CD4-positive, alpha-beta T cell (primary cell): ENCODE results near the gene CASKIN1. TPM values are rescaled to one million over a fixed set of nuclear protein-coding genes. Genes with fewer than 3 reads are reported as not detected.

Source experiments
- ATAC-seq: fragments of 200-7000 bp; cut with Tn5 transposase; one replicate; pipeline ENCODE4 v1.10.0; 2022; ENCODE audit warnings: mild to moderate bottlenecking; ENCODE audit not compliant: poor library complexity
- CTCF ChIA-PET: fragments of 350-600 bp; sonication (Branson Sonifier 250); formaldehyde crosslinking; loops from one replicate; lab custom pipeline; 2021; ENCODE audit warnings: antibody characterized with exemption, inconsistent platforms; lab: Charles Lee
- POLR2A ChIA-PET: fragments of 350-600 bp; sonication (Branson Sonifier 250); formaldehyde crosslinking; loops from one replicate; lab custom pipeline; 2021; ENCODE audit warnings: antibody characterized with exemption, inconsistent platforms; lab: Charles Lee
- DNase-seq, 14 experiments: peaks; one replicate each; pipeline ENCODE4 v3.0.0-alpha.2; 2013 to 2020; ENCODE audit warnings: mixed read lengths in 2 of 14
- H3K27ac ChIP-seq, 2 donors: one replicate each; pipeline versions ENCODE4 v1.5.1 to v1.7.0; 2013; ENCODE audit warnings: low read length in 2 of 2, low read depth in 1 of 2, mild to moderate bottlenecking in 1 of 2
- H3K27me3 ChIP-seq, 2 experiments: 1 replicate in 1 of 2; 2 replicates in 1 of 2; pipeline versions ENCODE4 v1.6.1 to v1.7.0; 2013; ENCODE audit warnings: low read length in 2 of 2, control low read depth in 1 of 2, mild to moderate bottlenecking in 1 of 2, moderate library complexity in 1 of 2; ENCODE audit not compliant: insufficient read depth in 2 of 2, control insufficient read depth in 1 of 2
- H3K36me3 ChIP-seq: one replicate; pipeline ENCODE4 v1.6.1; 2013; ENCODE audit warnings: low read length, control low read depth; ENCODE audit not compliant: insufficient read depth
- H3K4me1 ChIP-seq: one replicate; pipeline ENCODE4 v1.6.1; 2013; ENCODE audit warnings: low read length, control low read depth; ENCODE audit not compliant: insufficient read depth
- H3K4me3 ChIP-seq: one replicate; pipeline ENCODE4 v1.5.1; 2013; ENCODE audit warnings: mild to moderate bottlenecking, low read length, moderate library complexity
- H3K9me3 ChIP-seq, 2 experiments: 1 replicate in 1 of 2; 2 replicates in 1 of 2; pipeline versions ENCODE4 v1.6.1 to v1.7.0; 2013; ENCODE audit warnings: low read length in 2 of 2, mild to moderate bottlenecking in 2 of 2, control low read depth in 1 of 2, moderate library complexity in 1 of 2; ENCODE audit not compliant: control insufficient read depth in 1 of 2, insufficient read depth in 1 of 2
- H3K27ac Mint-ChIP-seq: one replicate; pipeline ENCODE4 v1.8.0; 2020; ENCODE audit warnings: mixed read lengths
- H3K27me3 Mint-ChIP-seq: one replicate; pipeline ENCODE4 v1.8.0; 2021; ENCODE audit warnings: mixed read lengths
- H3K36me3 Mint-ChIP-seq: one replicate; pipeline ENCODE4 v1.8.0; 2021; ENCODE audit warnings: low read depth, mixed read lengths
- H3K4me1 Mint-ChIP-seq: one replicate; pipeline ENCODE4 v1.8.0; 2021; ENCODE audit warnings: low read depth, mixed read lengths
- H3K4me3 Mint-ChIP-seq: one replicate; pipeline ENCODE4 v1.8.0; 2020; ENCODE audit warnings: mild to moderate bottlenecking, mixed read lengths
- H3K9me3 Mint-ChIP-seq: one replicate; pipeline ENCODE4 v1.8.0; 2020; ENCODE audit warnings: mixed read lengths
- intact Hi-C, 2 experiments: fragments of 100-400 bp; cut with DNase I in 1 of 2; cut with micrococcal nuclease in 1 of 2; formaldehyde crosslinking; loops; one replicate each; pipeline versions ENCODE4 v1.15.1 to v1.9.0; 2023 to 2025; cut with DNase I, micrococcal nuclease
- total RNA-seq, 174 experiments: library from RNA in 2 of 174; stranded (reverse) in 2 of 174; gene quantifications; one replicate each; pipeline ENCODE4 v1.2.3 and lab custom pipeline; 2021 to 2026
- TF ChIP-seq, protein P1 (sequence below): fragments of 200-600 bp; IDR thresholded peaks from one replicate; pipeline ENCODE4 v1.8.0; 2022; ENCODE audit warnings: antibody characterized with exemption, mild to moderate bottlenecking

CASKIN1 gene
- total RNA-seq, 2 experiments from 2014 or later = 0.06 TPM; not detected in 1

DNA sequence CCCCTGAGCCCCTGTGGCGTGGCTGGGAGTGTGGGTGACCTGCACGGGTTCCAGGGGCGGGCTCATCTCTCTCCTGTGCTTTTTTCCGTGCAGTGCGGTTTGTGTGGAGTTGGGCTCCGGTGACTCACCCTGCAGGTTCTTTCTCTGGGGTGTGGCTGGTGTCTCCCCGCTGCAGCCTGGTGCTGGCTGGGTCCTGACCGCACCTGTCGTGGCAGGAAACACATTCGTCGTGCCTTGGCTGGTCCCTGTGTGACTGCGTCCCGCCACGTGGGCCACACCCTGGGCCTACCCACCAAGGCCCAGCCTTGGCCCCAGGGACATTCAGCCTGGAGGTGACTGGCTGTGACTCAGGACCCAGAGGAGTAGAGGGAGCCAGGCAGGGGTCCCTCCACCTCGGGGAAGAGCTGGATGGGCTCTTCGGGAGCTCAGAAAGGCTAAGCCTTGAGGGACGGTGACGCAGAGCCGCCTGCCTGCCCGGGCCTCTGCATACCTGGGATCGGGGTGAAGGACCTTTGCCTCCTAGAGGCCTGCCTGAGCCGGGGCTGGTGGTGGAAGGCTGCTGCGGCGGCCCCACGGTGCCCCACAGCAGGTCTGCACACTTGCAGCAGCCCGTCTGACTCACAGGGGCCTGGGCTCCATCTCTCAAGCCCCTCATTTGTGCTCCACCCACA lies 33.1 kb downstream of the CASKIN1 start:
- POLR2A ChIA-PET = no interaction called here
- no peak overlapping the region for H3K4me3 Mint-ChIP-seq
- H3K27ac ChIP-seq = peak overlapping the region in 1 of 2 donors; percentile 17
- ATAC-seq (peak; percentile 63), DNase-seq (peak in 5 of 14 experiments; percentile 19 to 72 (median 44))
- TF ChIP-seq, protein P1, sequence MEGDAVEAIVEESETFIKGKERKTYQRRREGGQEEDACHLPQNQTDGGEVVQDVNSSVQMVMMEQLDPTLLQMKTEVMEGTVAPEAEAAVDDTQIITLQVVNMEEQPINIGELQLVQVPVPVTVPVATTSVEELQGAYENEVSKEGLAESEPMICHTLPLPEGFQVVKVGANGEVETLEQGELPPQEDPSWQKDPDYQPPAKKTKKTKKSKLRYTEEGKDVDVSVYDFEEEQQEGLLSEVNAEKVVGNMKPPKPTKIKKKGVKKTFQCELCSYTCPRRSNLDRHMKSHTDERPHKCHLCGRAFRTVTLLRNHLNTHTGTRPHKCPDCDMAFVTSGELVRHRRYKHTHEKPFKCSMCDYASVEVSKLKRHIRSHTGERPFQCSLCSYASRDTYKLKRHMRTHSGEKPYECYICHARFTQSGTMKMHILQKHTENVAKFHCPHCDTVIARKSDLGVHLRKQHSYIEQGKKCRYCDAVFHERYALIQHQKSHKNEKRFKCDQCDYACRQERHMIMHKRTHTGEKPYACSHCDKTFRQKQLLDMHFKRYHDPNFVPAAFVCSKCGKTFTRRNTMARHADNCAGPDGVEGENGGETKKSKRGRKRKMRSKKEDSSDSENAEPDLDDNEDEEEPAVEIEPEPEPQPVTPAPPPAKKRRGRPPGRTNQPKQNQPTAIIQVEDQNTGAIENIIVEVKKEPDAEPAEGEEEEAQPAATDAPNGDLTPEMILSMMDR = no peak
- no peaks in the 10 kb centered on the region for H3K27me3 ChIP-seq
- H3K9me3 ChIP-seq = peaks cover 0 to 11% of the 10 kb centered on the region in 2 experiments
- peaks cover 4% of the 10 kb centered on the region for H3K36me3 Mint-ChIP-seq
- CTCF ChIA-PET = no interaction called here
- H3K27me3 Mint-ChIP-seq = no peaks in the 10 kb centered on the region
- no peaks in the 10 kb centered on the region for H3K9me3 Mint-ChIP-seq
- intact Hi-C loops = no loop called here
- peaks cover 27% of the 10 kb centered on the region for H3K4me1 ChIP-seq
- H3K27ac Mint-ChIP-seq = peak overlapping the region; percentile 36
- no peak overlapping the region for H3K4me3 ChIP-seq
- H3K4me1 Mint-ChIP-seq = peaks cover 4% of the 10 kb centered on the region
- peaks cover 23% of the 10 kb centered on the region for H3K36me3 ChIP-seq

- Mint-ChIP-seq H3K9me3 (no peaks in the 10 kb centered on the region), H3K36me3 (peaks cover 4% of the 10 kb centered on the region), H3K27ac (peak overlapping the region; percentile 36), H3K4me1 (peaks cover 4% of the 10 kb centered on the region), H3K4me3 (no peak overlapping the region), H3K27me3 (no peaks in the 10 kb centered on the region)
- H3K36me3 ChIP-seq = peaks cover 21% of the 10 kb centered on the region
- TF ChIP-seq, protein P1 = no peak
- CTCF ChIA-PET = no interaction called here
- POLR2A ChIA-PET = no interaction called here
- intact Hi-C loops = no loop called here
- H3K9me3 ChIP-seq = peaks cover 0 to 11% of the 10 kb centered on the region in 2 experiments
- peaks cover 33% of the 10 kb centered on the region for H3K4me1 ChIP-seq
- no peaks in the 10 kb centered on the region for H3K27me3 ChIP-seq
- no peak for DNase-seq
- H3K27ac ChIP-seq = peak overlapping the region in 1 of 2 donors; percentile 13
- no peak for ATAC-seq
- H3K4me3 ChIP-seq = no peak overlapping the region
Measured at GRCh38 chr16:2162676-2163118, 33.7 kb downstream of the CASKIN1 start.

GRCh38 chr16:2161911-2162310 lies 34.5 kb downstream of the CASKIN1 start:
- intact Hi-C loops = no loop called here
- Histone ChIP-seq H3K27ac (no peak overlapping the region), H3K9me3 (peaks cover 0 to 11% of the 10 kb centered on the region in 2 experiments), H3K36me3 (peaks cover 14% of the 10 kb centered on the region), H3K4me1 (peaks cover 41% of the 10 kb centered on the region), H3K4me3 (no peak overlapping the region), H3K27me3 (no peaks in the 10 kb centered on the region)
- peaks cover 9% of the 10 kb centered on the region for H3K4me1 Mint-ChIP-seq
- CTCF ChIA-PET = no interaction called here
- ATAC-seq (no peak), DNase-seq (no peak)
- H3K4me3 Mint-ChIP-seq = no peak overlapping the region
- H3K27ac Mint-ChIP-seq = no peak overlapping the region
- H3K9me3 Mint-ChIP-seq = no peaks in the 10 kb centered on the region
- TF ChIP-seq, protein P1 = no peak
- no peaks in the 10 kb centered on the region for H3K27me3 Mint-ChIP-seq
- H3K36me3 Mint-ChIP-seq = peaks cover 4% of the 10 kb centered on the region
- POLR2A ChIA-PET = no interaction called here
